HCT116 (cell line): Measurements from ENCODE around the gene TMEM200C. TPM values are rescaled to one million over a fixed set of nuclear protein-coding genes. Genes with fewer than 3 reads are reported as not detected.

Source experiments
- ATAC-seq: fragments of 200-7000 bp; cut with Tn5 transposase; 2 replicates; pipeline ENCODE4 v1.9.1; 2020; ENCODE audit warnings: mild to moderate bottlenecking, moderate library complexity
- BruUV-seq: library from RNA; stranded (reverse); fragments of 400-500 nt; replicated peaks from 2 replicates; lab custom pipeline; 2021; lab: Mats Ljungman, UMichigan
- CTCF ChIA-PET: fragments of 300-600 bp; sonication (Branson Sonifier 250); formaldehyde crosslinking; loops from one replicate; lab custom pipeline; 2021; ENCODE audit warnings: antibody characterized with exemption; lab: Charles Lee
- POLR2A ChIA-PET: fragments of 300-600, 350-600 bp; sonication (Branson Sonifier 250); formaldehyde crosslinking; loops from one replicate; lab custom pipeline; 2021; ENCODE audit warnings: antibody characterized with exemption; lab: Charles Lee
- RAD21 ChIA-PET, 2 experiments: fragments of 300-600 bp; sonication (Branson Sonifier 250); formaldehyde crosslinking; loops; one replicate each; lab custom pipeline; 2023; ENCODE audit warnings: low total read pairs in 2 of 2; ENCODE audit not compliant: uncharacterized antibody in 2 of 2, unreplicated experiment in 2 of 2, low non-redundant PET in 1 of 2; lab: Charles Lee
- DNase-seq: peaks from one replicate; pipeline ENCODE4 v3.0.0-alpha.2; 2010; ENCODE audit warnings: low read depth, low spot score
- H2AFZ ChIP-seq: fragments of 200-600 bp; shearing (Covaris generic), sonication (generic); 2 replicates; pipeline ENCODE4 v1.6.1; 2017; ENCODE audit warnings: low read depth, mixed run types, mixed read lengths, antibody characterized with exemption, low read length; ENCODE audit not compliant: poor library complexity, severe bottlenecking
- H3K27ac ChIP-seq: 2 replicates; pipeline ENCODE4 v1.5.1; 2012; ENCODE audit warnings: low read depth, low read length
- H3K27me3 ChIP-seq: fragments of 200-600 bp; sonication (generic); 2 replicates; pipeline ENCODE4 v1.6.1; 2016; ENCODE audit warnings: mixed run types, low read length, mixed read lengths; ENCODE audit not compliant: insufficient read depth
- H3K36me3 ChIP-seq, 2 experiments: fragments of 200-500 bp in 1 of 2; fragments of 200-600 bp in 1 of 2; sonication (Bioruptor generic) in 1 of 2; sonication (generic) in 1 of 2; 2 replicates each; pipeline versions ENCODE4 v1.5.1 to v1.6.1; 2014 to 2016; ENCODE audit warnings: low read length in 2 of 2, inconsistent platforms in 1 of 2, mixed read lengths in 1 of 2, mixed run types in 1 of 2; ENCODE audit not compliant: insufficient read depth in 2 of 2, control insufficient read depth in 1 of 2
- H3K4me1 ChIP-seq, 2 experiments: fragments of 200-600 bp in 1 of 2; sonication (generic) in 1 of 2; 2 replicates each; pipeline versions ENCODE4 v1.5.1 to v1.6.1; 2012 to 2017; ENCODE audit warnings: low read length in 2 of 2, inconsistent platforms in 1 of 2, mild to moderate bottlenecking in 1 of 2, mixed read lengths in 1 of 2, mixed run types in 1 of 2, moderate library complexity in 1 of 2; ENCODE audit not compliant: insufficient read depth in 2 of 2, control insufficient read depth in 1 of 2
- H3K4me2 ChIP-seq: fragments of 200-600 bp; sonication (generic); 2 replicates; pipeline ENCODE4 v1.6.1; 2017; ENCODE audit warnings: mixed run types, low read length, mixed read lengths
- H3K4me3 ChIP-seq, 2 experiments: fragments of 200-600 bp in 1 of 2; sonication (generic) in 1 of 2; replicated peaks in 1 of 2; 2 replicates each; pipeline ENCODE4 v1.5.1; 2011 to 2016; ENCODE audit warnings: low read length in 2 of 2, control low read depth in 1 of 2, low read depth in 1 of 2, mild to moderate bottlenecking in 1 of 2, mixed read lengths in 1 of 2, mixed run types in 1 of 2
- H3K79me2 ChIP-seq: fragments of 200-600 bp; sonication (generic); 2 replicates; pipeline ENCODE4 v1.6.1; 2017; ENCODE audit warnings: mild to moderate bottlenecking, mixed run types, low read length, moderate library complexity, mixed read lengths; ENCODE audit not compliant: insufficient read depth
- H3K9ac ChIP-seq: fragments of 200-600 bp; sonication (generic); 2 replicates; pipeline ENCODE4 v1.6.1; 2016; ENCODE audit warnings: low read length, mixed read lengths
- H3K9me2 ChIP-seq: fragments of 200-600 bp; sonication (generic), shearing (Covaris generic); 2 replicates; pipeline ENCODE4 v1.6.1; 2017; ENCODE audit warnings: mixed run types, mild to moderate bottlenecking, moderate library complexity; ENCODE audit not compliant: insufficient read depth
- H3K9me3 ChIP-seq, 2 experiments: fragments of 200-500 bp in 1 of 2; fragments of 200-600 bp in 1 of 2; sonication (Bioruptor generic) in 1 of 2; sonication (generic) in 1 of 2; 2 replicates each; pipeline ENCODE4 v1.6.1; 2014 to 2017; ENCODE audit warnings: low read length in 2 of 2, mixed read lengths in 2 of 2, inconsistent platforms in 1 of 2, low read depth in 1 of 2, mild to moderate bottlenecking in 1 of 2, mixed run types in 1 of 2, moderate library complexity in 1 of 2; ENCODE audit not compliant: control insufficient read depth in 1 of 2, insufficient read depth in 1 of 2
- H4K20me1 ChIP-seq: fragments of 200-600 bp; sonication (generic), shearing (Covaris generic); 2 replicates; pipeline ENCODE4 v1.6.1; 2017; ENCODE audit warnings: mixed run types, mild to moderate bottlenecking, moderate library complexity; ENCODE audit not compliant: insufficient read depth
- EZH2phosphoT487 ChIP-seq: fragments of 200-600 bp; IDR thresholded peaks from 2 replicates; pipeline ENCODE4 v1.6.1; 2018; ENCODE audit warnings: antibody characterized with exemption, borderline replicate concordance
- FOSL1 ChIP-seq: IDR thresholded peaks from 2 replicates; pipeline ENCODE4 v1.6.1; 2012; ENCODE audit warnings: low read depth
- JUND ChIP-seq: IDR thresholded peaks from 2 replicates; pipeline ENCODE4 v1.6.1; 2012
- RAD21 ChIP-seq: IDR thresholded peaks from 2 replicates; pipeline ENCODE4 v1.6.1; 2012; ENCODE audit warnings: low read depth, mild to moderate bottlenecking
- SRF ChIP-seq: IDR thresholded peaks from 2 replicates; pipeline ENCODE4 v1.6.1; 2012; ENCODE audit warnings: low read depth
- TCF7L2 ChIP-seq: IDR thresholded peaks from 2 replicates; pipeline ENCODE4 v1.7.0; 2011; ENCODE audit warnings: borderline replicate concordance, inconsistent platforms; ENCODE audit not compliant: insufficient read depth, insufficient read length; ENCODE audit errors: extremely low read depth
- YY1 ChIP-seq: IDR thresholded peaks from 2 replicates; pipeline ENCODE4 v1.6.1; 2011; ENCODE audit warnings: low read length, low read depth, moderate library complexity, mild to moderate bottlenecking; ENCODE audit not compliant: insufficient replicate concordance; ENCODE audit errors: extremely low read depth
- ZFX ChIP-seq: fragments of 450-650 bp; IDR thresholded peaks from 2 replicates; pipeline ENCODE4 v1.6.1; 2017
- intact Hi-C: fragments of 100-400 bp; cut with micrococcal nuclease; formaldehyde crosslinking; loops from 2 replicates; pipeline ENCODE4 v1.10.0; 2022
- total RNA-seq: library from RNA; stranded (reverse); gene quantifications from one replicate; pipeline ENCODE4 v1.2.1, GENCODE V29; 2021; ENCODE audit not compliant: unreplicated experiment
- TF ChIP-seq, protein P1 (sequence below): IDR thresholded peaks from 2 replicates; pipeline ENCODE4 v1.6.1; 2012; ENCODE audit warnings: low read depth

TMEM200C gene
- total RNA-seq, 1 experiment from 2014 or later: not detected

DNA sequence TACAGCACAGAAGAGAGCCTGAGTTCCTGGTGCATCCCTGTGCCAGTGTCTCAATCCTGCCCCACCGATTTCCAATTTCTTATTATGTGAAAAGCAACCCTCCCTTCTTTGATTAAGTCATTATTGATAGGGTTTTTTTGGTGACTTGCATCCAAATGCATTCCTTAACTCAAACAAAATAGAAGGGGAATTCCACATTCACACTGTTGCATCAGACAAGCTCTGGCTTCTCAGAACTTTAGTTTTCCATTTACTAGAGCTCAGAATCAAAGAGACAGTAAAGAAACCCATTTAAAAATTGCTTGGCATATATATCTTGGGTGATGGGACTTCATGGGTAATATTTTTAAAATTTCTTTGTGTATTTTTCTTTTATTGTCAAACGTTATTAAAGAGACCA lies 13.8 kb upstream of the TMEM200C start:
- no peak for DNase-seq
- Histone ChIP-seq H2AFZ (no peak overlapping the region), H3K9ac (no peak overlapping the region), H3K4me1 (no peaks in the 10 kb centered on the region), H3K4me3 (no peak overlapping the region), H4K20me1 (no peaks in the 10 kb centered on the region), H3K9me2 (no peaks in the 10 kb centered on the region), H3K4me2 (no peak overlapping the region), H3K36me3 (no peaks in the 10 kb centered on the region), H3K27me3 (no peaks in the 10 kb centered on the region), H3K9me3 (peaks cover 14 to 38% of the 10 kb centered on the region in 2 experiments; a peak in 2 of 4 replicates), H3K79me2 (no peaks in the 10 kb centered on the region), H3K27ac (no peak overlapping the region)
- no TSS peak for BruUV-seq
- no peak for ATAC-seq
- POLR2A ChIA-PET: no interaction called here
- intact Hi-C loops: no loop called here
- CTCF ChIA-PET: no interaction called here
- RAD21 ChIA-PET: no interaction called here
- TF ChIP-seq SRF (no peak), JUND (no peak), RAD21 (no peak), TCF7L2 (no peak), FOSL1 (no peak), EZH2phosphoT487 (no peak), YY1 (no peak), ZFX (no peak)
- TF ChIP-seq, protein P1, sequence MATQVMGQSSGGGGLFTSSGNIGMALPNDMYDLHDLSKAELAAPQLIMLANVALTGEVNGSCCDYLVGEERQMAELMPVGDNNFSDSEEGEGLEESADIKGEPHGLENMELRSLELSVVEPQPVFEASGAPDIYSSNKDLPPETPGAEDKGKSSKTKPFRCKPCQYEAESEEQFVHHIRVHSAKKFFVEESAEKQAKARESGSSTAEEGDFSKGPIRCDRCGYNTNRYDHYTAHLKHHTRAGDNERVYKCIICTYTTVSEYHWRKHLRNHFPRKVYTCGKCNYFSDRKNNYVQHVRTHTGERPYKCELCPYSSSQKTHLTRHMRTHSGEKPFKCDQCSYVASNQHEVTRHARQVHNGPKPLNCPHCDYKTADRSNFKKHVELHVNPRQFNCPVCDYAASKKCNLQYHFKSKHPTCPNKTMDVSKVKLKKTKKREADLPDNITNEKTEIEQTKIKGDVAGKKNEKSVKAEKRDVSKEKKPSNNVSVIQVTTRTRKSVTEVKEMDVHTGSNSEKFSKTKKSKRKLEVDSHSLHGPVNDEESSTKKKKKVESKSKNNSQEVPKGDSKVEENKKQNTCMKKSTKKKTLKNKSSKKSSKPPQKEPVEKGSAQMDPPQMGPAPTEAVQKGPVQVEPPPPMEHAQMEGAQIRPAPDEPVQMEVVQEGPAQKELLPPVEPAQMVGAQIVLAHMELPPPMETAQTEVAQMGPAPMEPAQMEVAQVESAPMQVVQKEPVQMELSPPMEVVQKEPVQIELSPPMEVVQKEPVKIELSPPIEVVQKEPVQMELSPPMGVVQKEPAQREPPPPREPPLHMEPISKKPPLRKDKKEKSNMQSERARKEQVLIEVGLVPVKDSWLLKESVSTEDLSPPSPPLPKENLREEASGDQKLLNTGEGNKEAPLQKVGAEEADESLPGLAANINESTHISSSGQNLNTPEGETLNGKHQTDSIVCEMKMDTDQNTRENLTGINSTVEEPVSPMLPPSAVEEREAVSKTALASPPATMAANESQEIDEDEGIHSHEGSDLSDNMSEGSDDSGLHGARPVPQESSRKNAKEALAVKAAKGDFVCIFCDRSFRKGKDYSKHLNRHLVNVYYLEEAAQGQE: no peak
